GM18502 (cell line): ENCODE data around the gene PPOX.

Experiments used
- ATAC-seq: cut with Tn5 transposase; IDR thresholded peaks from one replicate; pipeline ENCODE4 v1.9.1; 2021; ENCODE audit warnings: mild to moderate bottlenecking; ENCODE audit not compliant: unreplicated experiment, poor library complexity

The PPOX gene

DNA sequence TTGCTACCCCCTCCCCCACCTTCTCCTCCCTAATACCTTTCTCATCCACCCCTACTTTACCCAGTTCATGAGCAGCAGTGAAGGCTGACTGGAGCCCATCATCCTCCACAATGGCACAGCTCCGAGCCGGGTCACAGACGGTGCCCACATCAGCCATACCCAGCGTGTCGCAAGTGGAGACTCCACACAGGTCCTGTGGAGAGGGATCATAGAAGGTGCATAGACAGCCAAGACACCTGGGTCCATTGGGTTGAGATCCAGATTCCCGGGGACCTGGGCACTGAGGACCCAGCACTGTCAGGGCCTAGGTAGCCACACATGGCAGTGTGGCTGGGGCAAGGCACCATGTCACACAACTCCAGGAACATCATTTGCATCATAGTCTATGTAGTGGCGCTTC is 29.9 kb downstream of the PPOX start:
- no peak for ATAC-seq

DNA sequence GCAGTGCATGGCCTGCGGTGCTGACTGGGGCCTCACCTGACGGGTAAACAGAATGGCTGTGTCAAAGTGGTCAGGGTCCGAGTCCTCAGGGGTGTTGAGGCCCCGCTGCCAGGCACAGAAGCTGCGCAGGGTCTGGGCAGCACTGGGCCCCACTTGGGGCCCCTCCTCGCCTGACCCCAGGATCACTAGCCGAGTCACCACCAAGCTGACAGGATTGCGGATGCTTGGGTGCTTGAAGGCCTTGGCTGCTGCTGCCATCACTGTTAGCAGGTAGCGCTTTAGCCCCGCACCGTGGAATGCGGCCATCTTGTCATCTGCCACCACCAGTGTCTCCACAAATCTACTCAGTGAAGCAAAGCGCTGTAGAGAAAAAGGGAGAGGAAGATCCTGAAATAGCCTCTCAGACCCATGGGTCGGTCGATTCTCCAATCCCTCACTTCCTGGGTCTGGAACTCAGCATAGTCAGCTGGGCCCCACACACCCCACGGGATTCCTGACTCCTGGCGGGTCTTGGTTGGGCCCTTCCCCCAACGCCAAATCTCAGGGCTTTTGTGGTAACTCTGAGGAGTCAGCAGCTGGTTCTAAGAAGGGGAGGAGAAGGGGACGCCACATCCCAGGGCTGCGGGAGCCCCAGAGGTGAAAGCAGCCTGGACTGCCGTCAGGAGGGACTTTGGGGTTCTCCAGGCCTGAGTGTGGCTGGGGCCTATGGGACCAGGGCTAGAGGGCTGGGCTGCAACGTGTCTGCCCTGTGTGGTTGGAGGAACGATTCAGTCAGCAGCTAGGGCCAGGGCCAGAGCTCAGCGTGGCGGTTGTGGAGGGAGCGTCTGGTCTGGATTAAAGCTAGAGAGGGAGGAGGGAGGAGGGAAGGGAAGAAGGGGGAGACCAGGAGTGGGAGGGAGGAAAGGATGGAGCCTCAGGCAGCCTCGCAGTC is 30.6 kb downstream of the PPOX start:
- no peak for ATAC-seq

DNA sequence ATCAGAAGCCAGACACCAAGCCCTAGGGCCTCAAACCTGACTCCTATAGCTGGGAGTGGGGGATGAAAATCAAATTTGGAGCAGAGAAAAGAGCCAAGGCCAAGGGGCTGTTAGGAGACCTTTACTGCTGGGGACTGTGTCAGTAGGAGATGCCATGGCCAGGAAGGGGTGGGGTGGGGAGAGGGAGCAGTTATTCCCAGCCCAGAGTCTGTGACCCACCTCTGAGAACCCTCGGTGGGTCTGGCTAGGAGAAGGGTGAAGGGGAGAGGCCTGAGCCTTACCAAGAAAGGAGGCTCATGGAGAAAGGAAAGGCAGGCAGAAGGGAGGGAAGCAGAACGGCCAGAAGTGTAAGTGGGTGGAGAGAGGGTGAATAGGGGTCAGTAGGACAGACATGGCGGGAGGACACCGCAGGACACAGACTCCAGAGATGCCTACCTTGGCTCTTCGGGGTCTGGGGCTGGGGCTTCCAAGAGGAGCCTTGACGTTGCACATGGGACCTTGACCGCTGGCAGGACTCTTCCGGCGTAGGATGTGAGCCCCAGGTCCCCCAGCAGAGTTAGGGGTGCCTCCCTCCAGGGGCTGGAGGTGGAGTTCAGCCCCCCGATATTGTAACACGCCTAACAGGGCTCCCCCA is 31.5 kb downstream of the PPOX start:
- no peak for ATAC-seq

DNA sequence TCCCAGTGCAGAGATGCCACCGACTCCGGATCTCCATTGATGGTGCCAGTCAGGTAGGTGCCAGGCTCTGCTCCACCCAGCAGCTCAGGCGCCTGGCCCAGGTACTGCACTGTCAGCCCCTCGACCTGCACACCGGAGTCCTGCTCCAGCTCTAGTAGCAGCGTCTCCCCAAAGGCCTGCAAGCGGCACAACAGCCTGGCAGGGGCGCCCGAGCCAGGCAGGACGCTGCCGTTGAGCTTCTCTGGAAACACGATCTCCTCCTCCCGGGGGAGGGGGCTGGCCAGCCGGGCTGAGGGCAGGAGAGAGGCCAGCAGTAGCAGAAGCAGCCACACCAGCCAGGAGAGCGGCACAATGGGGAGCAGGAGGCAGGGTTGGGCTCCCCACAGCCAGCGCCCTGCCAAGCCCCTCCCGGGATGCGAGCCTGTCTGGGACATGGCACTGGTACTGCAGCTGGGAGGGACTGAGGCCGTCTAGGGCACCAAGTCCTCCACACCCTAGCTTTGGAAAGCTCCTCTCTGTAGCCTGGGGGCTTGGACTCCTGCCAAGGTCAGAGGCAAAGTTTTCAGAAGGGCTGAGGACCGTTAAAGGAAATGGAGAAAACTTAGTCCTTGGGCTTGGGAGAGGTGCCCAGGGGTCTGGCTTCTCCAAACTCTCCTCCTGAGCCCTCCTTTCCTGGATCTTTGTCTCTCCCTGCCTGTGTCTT is 32.1 kb downstream of the PPOX start:
- ATAC-seq, result no peak

DNA sequence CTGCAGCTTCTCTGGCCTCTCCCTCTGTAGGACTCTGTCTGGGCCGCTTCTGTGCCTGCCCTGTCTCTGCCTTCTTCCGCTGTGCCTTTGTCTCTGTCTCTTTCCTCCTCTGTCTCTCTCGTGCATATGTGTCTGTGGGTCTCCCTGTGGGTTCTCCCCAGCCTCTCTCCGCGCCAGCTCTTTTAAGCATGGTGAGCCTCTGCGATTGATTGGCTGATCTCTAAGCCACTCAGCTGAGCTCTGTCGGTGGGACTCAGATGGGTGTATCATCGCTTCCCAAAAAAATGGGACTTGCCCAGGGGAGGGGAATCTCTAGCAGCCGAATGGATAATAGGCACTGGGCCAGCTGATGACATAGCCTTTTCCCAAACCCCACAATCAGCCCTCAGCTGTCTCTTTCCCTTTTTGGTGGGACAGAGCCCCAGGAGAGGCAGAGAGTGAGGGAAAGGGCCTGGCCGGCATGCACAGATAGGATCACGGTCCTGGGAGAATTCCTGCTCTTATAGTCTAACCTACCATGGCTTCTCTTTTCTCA is 32.7 kb downstream of the PPOX start, which contains the start of gene ADAMTS4:
ADAMTS4 (minus strand) TSS at position 158 of the 535 bp plus-strand sequence. CDS start 427 bp downstream, outside the sequence.
- ATAC-seq, result no peak

DNA sequence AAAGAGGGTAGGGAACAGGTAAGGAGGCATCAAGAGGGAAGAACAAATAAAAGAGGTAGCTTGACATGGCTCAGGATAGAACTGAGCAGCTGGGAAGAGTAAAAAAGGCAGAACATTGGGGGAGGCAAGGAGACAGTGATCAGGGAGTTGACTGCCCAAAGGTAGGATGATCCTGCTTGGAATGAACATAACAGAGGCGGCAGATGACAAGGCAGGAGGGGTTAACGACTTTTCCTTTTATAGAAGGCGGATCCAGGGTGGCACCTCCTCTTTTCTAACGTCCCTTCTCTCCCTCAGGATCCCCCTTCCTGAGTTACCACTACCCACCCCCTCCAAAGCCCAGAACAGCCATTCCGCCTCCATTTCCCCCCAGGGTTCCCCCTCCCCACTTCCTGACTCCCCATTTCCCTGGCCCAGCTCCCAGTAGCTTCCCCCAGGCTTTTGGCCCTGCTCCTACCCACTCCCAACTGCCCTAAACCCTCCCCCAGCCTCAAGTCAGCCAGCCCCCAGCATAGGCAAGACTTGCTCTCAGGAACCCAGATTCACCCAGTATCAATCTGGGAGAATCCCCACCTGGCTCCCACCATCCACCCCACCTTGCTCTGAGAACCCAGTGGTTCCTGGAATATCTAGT is 33.4 kb downstream of the PPOX start:
- no peak for ATAC-seq

DNA sequence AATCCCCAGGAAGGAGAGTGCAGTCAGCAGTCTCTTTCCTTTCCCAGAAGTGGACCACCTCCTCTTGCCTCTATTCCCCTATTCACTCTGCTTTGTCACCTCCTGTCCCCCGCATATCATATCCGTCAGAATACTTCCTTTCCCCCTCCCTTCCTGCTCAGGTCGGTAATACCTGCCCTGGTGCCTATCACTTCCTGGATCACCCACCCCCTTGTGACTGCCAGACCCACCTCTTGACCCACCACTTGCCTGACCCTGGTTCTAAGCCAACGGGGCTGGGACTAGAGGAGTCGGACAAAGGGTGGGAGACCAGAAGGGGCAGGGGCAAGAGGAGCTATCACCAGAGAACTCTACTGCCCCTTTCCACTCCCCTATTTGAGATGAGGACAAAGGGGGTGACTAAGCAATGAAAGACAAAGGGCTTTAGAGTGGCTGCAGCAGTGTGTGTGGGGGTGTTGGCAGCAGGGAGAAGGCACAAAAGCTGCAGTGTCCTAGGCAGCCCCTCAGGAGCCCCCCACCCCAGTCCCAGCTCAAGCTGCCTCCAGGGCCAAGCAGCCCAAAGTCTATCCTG is 34.3 kb downstream of the PPOX start:
- no peak for ATAC-seq

DNA sequence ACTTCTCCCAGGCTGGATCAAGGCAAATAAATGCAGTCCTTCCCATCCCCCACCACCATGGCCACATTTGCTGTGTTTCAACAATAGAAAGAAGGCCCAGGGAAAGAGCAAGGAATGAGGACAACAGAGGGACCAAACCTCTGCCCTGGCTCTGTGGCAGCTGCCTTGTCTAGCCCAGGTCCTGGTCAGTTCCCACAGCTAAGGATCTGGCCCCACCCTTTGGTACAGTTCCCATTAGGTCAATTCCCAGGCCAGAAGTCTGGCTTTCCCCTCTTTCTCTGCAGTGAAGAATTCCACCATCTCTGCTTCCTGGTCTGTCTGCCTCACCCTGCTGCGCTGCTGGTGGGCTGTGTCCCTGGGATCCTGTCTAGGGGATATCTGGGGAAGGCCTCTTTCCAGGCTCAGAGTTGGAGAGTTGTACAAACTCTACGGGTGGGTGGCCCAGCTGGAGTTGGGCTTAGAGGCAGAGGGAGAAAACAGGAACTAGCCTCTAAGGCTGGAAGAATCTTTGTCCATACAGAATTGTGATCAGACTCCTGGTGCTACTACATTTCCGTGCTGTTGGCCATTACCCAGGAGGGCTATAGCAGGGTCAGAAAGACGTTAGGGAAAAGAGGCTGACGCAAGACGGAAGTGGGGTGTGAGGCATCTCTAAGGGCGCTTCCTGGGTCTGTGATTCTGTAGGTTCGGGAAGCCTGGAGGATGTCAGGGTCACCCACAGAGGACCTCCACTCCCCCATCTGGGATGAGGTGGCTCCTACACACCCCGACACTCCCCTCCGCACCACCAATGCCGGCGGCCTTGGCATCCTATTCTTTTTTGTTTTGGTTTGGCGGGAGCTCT is 35.0 kb downstream of the PPOX start:
- ATAC-seq, result no peak

DNA sequence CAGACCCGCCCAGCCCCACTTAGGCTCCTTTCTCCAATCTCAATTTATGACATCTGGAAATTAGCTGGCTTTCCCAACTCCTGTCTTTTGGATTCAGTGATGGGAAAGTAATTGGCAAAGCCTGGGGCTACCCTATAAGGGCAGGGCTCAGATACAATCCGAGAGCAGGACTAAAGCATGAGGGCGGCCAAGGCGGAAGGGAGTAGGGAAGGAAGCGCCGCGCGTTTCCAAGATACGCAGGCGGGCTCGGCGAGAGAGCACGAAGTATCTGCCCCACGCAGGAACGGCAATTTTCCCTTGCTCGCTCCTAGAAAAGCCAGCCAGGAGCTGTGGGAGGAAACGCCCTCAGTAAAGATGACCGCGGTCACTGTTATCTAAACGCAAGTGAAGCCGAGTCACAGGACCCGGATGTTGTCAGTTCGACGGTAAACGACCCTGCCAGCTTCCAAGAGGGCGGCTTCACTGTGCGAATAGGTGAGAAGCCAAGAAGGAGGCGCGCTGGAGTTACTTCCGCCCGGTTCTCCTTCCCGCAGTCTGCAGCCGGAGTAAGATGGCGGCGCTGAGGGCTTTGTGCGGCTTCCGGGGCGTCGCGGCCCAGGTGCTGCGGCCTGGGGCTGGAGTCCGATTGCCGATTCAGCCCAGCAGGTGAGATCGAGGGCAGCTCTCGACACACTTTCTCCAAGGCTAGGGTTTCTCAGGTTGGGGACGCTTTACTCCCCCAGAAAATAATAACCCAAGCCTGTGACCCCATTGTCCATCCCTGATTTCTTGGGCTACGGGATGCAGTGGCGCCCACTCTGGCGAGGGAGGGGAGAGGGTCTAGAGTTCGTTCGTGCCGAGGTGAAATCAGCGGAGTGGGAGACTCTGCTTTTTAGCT is 35.8 kb downstream of the PPOX start, which contains the start of gene NDUFS2:
NDUFS2 (plus strand) TSS at position 532 of the 877 bp plus-strand sequence; CDS start at position 551, 19 bp downstream.
- ATAC-seq, result peak; percentile 95

DNA sequence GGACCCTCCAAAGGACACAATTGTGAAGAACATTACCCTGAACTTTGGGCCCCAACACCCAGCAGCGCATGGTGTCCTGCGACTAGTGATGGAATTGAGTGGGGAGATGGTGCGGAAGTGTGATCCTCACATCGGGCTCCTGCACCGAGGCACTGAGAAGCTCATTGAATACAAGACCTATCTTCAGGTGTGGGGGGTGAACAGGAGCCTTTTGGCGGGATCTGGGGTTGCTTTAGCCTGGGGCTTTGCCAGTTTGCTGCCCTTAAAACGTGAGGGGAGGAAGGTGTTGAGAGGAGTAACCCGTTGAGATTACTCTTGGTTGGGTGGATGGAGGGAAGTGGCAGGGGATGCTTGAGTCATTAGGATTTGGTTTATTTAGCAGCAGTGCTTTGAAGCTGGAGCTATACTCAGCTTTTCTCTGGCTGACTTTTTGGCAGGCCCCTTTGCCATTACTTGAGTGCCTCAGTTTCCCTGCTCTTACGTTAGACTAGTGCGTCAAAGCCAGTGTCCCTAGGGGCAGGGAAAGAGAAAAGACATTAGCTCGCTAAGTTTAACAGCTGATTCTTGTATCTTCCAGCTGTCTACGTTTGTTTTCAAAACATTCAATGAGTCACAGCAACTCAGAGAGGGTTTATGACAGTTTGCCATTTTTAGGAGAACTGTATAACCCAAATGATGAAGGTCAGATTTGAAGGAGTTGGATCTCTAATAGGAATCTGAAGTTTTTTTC is 40.4 kb downstream of the PPOX start:
- no peak for ATAC-seq

DNA sequence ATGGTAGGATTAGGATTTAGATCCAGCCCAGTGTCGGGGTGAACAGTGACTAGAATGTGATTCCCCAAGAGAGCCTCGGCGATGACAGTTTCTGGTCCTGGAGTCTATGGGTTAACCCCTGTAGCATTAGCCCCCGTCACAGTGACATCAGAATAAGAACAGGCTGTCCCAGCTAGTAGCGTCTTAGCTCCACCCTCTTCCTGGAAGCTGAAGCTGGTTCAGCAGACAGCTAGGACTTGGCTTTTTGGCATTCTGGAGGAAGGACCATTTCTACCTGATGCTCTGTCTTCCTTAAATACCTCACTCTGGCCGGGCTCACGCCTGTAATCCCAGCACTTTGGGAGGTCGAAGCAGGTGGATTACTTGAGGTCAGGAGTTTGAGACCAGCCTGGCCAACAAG is 40.9 kb downstream of the PPOX start:
- ATAC-seq, result no peak

DNA sequence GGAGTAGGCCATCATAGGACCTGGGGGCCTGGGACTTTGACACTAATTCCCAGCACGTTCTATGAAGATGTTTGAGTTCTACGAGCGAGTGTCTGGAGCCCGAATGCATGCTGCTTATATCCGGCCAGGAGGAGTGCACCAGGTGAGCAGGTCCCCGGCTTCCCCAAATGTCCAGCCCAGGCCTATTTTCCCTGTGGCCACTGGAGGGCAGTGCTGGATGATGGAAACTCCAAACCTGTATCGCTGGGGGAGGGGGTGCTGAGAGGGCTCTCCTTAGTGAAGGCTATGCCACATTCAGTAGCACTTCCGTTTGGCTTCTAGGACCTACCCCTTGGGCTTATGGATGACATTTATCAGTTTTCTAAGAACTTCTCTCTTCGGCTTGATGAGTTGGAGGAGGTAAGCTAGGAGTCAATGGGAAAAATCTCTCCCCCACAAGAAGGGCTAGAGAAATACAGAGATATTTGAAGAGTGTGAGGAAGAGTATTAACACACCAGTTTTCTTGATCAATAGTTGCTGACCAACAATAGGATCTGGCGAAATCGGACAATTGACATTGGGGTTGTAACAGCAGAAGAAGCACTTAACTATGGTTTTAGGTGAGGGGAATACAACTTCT is 43.7 kb downstream of the PPOX start:
- ATAC-seq, result peak; percentile 63

DNA sequence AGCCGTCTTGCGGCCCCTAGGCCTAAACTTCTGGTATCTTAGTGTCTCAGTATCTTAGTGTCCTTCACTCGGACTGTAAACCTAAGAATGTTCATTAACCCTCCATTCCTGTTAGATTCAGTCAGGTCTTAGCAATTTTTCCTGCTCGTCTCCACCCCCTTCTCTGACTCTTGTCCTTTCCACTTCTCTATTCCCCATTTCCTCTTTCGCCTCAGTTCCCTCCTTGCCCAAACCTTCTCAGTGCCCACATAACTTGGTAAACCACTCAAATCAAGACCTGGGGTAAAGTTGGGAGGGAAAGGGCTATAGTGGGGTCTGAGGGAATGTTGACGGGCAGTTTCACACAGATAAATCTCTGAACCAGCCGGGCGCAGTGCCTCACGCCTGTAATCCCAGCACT is 48.1 kb downstream of the PPOX start:
- no peak for ATAC-seq

DNA sequence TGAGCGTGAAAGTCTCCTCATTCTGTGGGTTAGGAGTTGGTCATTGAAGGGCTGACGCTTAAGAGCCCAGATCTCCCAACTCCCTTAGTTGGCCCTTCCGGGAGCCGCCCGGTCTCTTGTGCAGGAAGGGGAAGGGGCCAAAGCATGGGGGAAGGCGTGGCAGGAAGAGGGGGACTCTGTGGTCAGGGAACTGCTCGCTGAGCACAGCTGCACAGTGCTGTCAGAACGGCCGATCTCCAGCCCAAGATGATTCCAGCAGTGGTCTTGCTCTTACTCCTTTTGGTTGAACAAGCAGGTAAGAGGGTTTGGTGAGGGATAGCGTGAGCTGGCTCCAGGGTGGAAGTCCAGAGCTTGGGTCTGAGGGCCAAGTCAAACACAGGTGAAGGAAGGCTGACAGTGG is 48.9 kb downstream of the PPOX start, which contains the start of gene FCER1G:
FCER1G (plus strand) TSS at position 220 of the 400 bp plus-strand sequence; CDS start at position 247, 27 bp downstream.
- no peak for ATAC-seq

DNA sequence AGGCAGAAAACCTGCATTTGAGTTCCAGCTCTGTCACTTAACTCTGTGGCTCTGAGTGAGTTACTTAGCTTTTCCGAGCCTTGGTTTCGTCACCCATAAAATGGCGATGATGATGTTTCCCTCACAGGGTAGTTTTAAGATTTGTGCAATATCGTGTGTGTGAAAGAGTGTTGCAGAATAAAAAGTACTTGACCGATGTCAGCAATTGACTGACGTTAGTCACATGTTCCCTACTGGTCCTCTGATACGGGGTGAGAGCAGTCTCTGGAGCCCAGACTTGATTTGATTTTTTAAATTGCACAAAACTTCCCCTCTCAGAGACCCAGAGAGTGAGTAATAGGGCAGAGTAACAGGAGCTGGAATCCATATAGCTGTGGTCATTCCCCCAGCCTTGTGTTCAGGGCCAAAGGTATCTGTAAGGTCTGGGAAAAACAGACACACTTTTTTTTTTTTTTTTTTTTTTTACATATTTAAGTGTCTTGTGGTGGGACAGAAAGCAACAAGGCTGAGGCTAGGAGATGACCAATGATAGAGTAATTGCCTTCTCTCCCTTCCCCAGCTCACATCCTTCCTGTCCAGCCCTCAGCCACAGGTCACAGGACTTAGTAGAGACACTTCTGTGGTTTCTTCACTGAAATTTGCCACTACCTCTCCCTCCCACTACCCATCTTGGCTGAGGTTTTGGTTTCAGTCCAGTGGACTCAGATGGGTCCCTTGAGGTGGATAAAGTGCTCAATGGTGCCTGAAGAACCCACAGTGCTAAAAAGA is 50.9 kb downstream of the PPOX start:
- ATAC-seq, result peak; percentile 78

DNA sequence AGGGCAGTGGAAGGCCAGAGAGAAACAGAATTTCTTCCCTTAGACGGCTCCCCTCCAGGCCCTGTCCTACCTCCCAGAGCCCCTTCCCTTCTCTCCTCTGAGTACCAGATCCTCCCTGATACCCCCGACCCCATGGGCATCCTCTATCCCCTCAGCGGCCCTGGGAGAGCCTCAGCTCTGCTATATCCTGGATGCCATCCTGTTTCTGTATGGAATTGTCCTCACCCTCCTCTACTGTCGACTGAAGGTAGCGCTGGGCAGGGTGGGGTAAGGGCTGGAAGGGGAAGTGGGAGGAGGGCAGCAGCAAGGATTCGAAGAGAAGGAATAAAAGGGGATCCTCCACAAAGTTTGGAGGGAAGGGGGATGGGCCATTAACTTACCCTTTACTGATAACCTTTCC is 51.6 kb downstream of the PPOX start:
- ATAC-seq, result no peak
